Measurements from ENCODE around the gene TDRD10.

GRCh38 chr1:154589780-154590179 is 87.8 kb downstream of the TDRD10 start:
- TF ChIP-seq MXI1 (IDR thresholded peaks at IDR 0.05; ENCODE audit: borderline replicate concordance, low read depth, low read length) (no peak), CTCF (conservative IDR thresholded peaks at IDR 0.05; ENCODE audit: low read depth, low read length) (no peak), CEBPB (IDR thresholded peaks at IDR 0.05; ENCODE audit: low read depth, low read length) (no peak), POLR2A (IDR thresholded peaks at IDR 0.05; ENCODE audit: low read depth, low read length) (no peak), RAD21 (IDR thresholded peaks at IDR 0.05; ENCODE audit: low read length) (no peak), BHLHE40 (IDR thresholded peaks at IDR 0.05; ENCODE audit: low read depth, low read length) (no peak), RFX5 (IDR thresholded peaks at IDR 0.05; ENCODE audit: low read depth, low read length) (no peak), ELK1 (IDR thresholded peaks at IDR 0.05; ENCODE audit: borderline replicate concordance, low read depth, low read length) (no peak), SMC3 (IDR thresholded peaks at IDR 0.05; ENCODE audit: low read depth, low read length) (no peak), USF2 (IDR thresholded peaks at IDR 0.05; ENCODE audit: low read depth, low read length) (no peak), MAZ (IDR thresholded peaks at IDR 0.05; ENCODE audit: borderline replicate concordance, low read depth, low read length) (no peak)

Data from IMR-90 (cell line).